HepG2 (cell line): ENCODE data around the gene PIEZO2. TPM values are rescaled to one million over a fixed set of nuclear protein-coding genes. Genes with fewer than 3 reads are reported as not detected.

ENCODE experiments used
- ATAC-seq: fragments of 200-7000 bp; cut with Tn5 transposase; 3 replicates; pipeline ENCODE4 v1.9.1; 2020; ENCODE audit warnings: mild to moderate bottlenecking, moderate library complexity
- BruUV-seq: library from RNA; stranded (reverse); fragments of 400-500 nt; replicated peaks from 2 replicates; lab custom pipeline; 2021; lab: Mats Ljungman, UMichigan
- CTCF ChIA-PET: fragments of 300-600 bp; formaldehyde crosslinking; extraction: SDS; loops from one replicate; lab custom pipeline; 2021; ENCODE audit warnings: low total read pairs, inconsistent platforms, low intra/inter-chr PET ratio; lab: Yijun Ruan, JAX
- POLR2A ChIA-PET: fragments of 350-600 bp; sonication (Branson Sonifier 250); formaldehyde crosslinking; loops from one replicate; lab custom pipeline; 2020; ENCODE audit warnings: antibody characterized with exemption, inconsistent platforms; lab: Yijun Ruan, JAX
- DNase-seq: peaks from one replicate; pipeline ENCODE4 v3.0.0-alpha.2; 2015; ENCODE audit warnings: low spot score
- FAIRE-seq: peaks from 3 replicates; lab custom pipeline; 2011; peaks lifted over from hg19 to GRCh38; lab: Jason Lieb, UNC
- H2AFZ ChIP-seq: one replicate; pipeline ENCODE4 v1.6.1; 2011; ENCODE audit warnings: low read length, inconsistent platforms
- H3K27ac ChIP-seq: fragments of 300-600 bp; 3 replicates; pipeline ENCODE4 v1.8.0; 2011; ENCODE audit warnings: mixed run types, mild to moderate bottlenecking, mixed read lengths, low read length, inconsistent platforms; ENCODE audit not compliant: insufficient read depth; ENCODE audit errors: extremely low read length
- H3K27me3 ChIP-seq, 2 experiments: fragments of 200-600 bp in 1 of 2; 2 replicates in 1 of 2; 3 replicates in 1 of 2; pipeline versions ENCODE4 v1.6.0 to v1.8.0; 2011; ENCODE audit warnings: low read length in 2 of 2, mild to moderate bottlenecking in 2 of 2, moderate library complexity in 2 of 2, inconsistent platforms in 1 of 2; ENCODE audit not compliant: insufficient read depth in 2 of 2, control insufficient read depth in 1 of 2
- H3K36me3 ChIP-seq, 2 experiments: fragments of 200-600 bp in 1 of 2; replicated peaks in 1 of 2; 2 replicates in 1 of 2; 3 replicates in 1 of 2; pipeline versions ENCODE4 v1.5.1 to v1.8.0; 2011; ENCODE audit warnings: low read length in 2 of 2, inconsistent platforms in 1 of 2; ENCODE audit not compliant: insufficient read depth in 2 of 2, control insufficient read depth in 1 of 2
- H3K4me1 ChIP-seq: 2 replicates; pipeline ENCODE4 v1.5.1; 2012; ENCODE audit warnings: low read length, inconsistent platforms; ENCODE audit not compliant: insufficient read depth
- H3K4me2 ChIP-seq: 2 replicates; pipeline ENCODE4 v1.6.0; 2011; ENCODE audit warnings: low read depth, low read length, inconsistent platforms
- H3K4me3 ChIP-seq, 3 experiments: fragments of 200-600 bp in 1 of 3; sonication (generic), shearing (Covaris generic) in 1 of 3; replicated peaks in 1 of 3; 2 replicates each; pipeline ENCODE4 v1.5.1; 2011 to 2016; ENCODE audit warnings: low read length in 3 of 3, inconsistent platforms in 2 of 3, low read depth in 2 of 3, mild to moderate bottlenecking in 2 of 3, control low read depth in 1 of 3, mixed read lengths in 1 of 3; ENCODE audit not compliant: insufficient read depth in 1 of 3
- H3K79me2 ChIP-seq: one replicate; pipeline ENCODE4 v1.6.1; 2011; ENCODE audit warnings: low read length, inconsistent platforms; ENCODE audit not compliant: insufficient read depth
- H3K9ac ChIP-seq: 2 replicates; pipeline ENCODE4 v1.6.0; 2011; ENCODE audit warnings: mild to moderate bottlenecking, low read depth, low read length, inconsistent platforms; ENCODE audit not compliant: insufficient read depth
- H3K9me3 ChIP-seq: 2 replicates; pipeline ENCODE4 v1.5.1; 2012; ENCODE audit warnings: mild to moderate bottlenecking, low read length
- H4K20me1 ChIP-seq: 2 replicates; pipeline ENCODE4 v1.6.0; 2011; ENCODE audit warnings: inconsistent platforms, mild to moderate bottlenecking, low read length, moderate library complexity; ENCODE audit not compliant: insufficient read depth
- KMT2B ChIP-seq: IDR thresholded peaks from 2 replicates; pipeline ENCODE4 v1.6.1; 2016; ENCODE audit warnings: missing genetic modification reagents, missing compliant biosample characterization
- MNT ChIP-seq: fragments of 450-650 bp; IDR thresholded peaks from 2 replicates; pipeline ENCODE4 v1.6.1; 2016
- STAG1 ChIP-seq: sonication (generic); formaldehyde crosslinking; IDR thresholded peaks from 2 replicates; pipeline ENCODE4 v1.4.0; 2020; ENCODE audit warnings: missing genetic modification reagents
- TP53 ChIP-seq: sonication (generic); formaldehyde crosslinking; conservative IDR thresholded peaks from 2 replicates; pipeline ENCODE4 v1.4.0; 2020; ENCODE audit warnings: missing genetic modification reagents
- U2AF1 ChIP-seq: fragments of 200-400 bp; formaldehyde crosslinking; optimal IDR thresholded peaks from 2 replicates; pipeline ENCODE3; 2017; ENCODE audit warnings: mild to moderate bottlenecking, low read depth, low read length
- ZNF460 ChIP-seq: sonication (generic); formaldehyde crosslinking; IDR thresholded peaks from 2 replicates; pipeline ENCODE4 v1.5.1; 2020; ENCODE audit warnings: missing genetic modification reagents, mild to moderate bottlenecking, borderline replicate concordance
- ZNF546 ChIP-seq: sonication (generic); formaldehyde crosslinking; conservative IDR thresholded peaks from 2 replicates; pipeline ENCODE4 v1.8.1; 2023; ENCODE audit warnings: mild to moderate bottlenecking, missing genetic modification reagents
- WGBS: methylation state at CpG from one replicate; pipeline ENCODE4 v1.1.6; 2017; ENCODE audit warnings: low lambda C conversion rate; 5-methylcytosine and 5-hydroxymethylcytosine counted together
- in situ Hi-C: cut with HindIII; loops from 2 replicates; pipeline ENCODE4 v1.10.0; 2017; ENCODE audit warnings: low pct_unique_long_range_greater_than_20kb; ENCODE audit not compliant: extremely low pct_ligation_motif_present
- intact Hi-C: fragments of 100-400 bp; cut with micrococcal nuclease; formaldehyde crosslinking; loops from one replicate; pipeline ENCODE4 v1.10.0; 2022; ENCODE audit not compliant: unreplicated experiment
- polyA plus RNA-seq, 8 experiments: library from polyadenylated mRNA; depleted of rRNA in 3 of 8; stranded (reverse) in 7 of 8; unstranded in 1 of 8; fragments of >200 nt; fragmentation: Illumina TruSeq in 4 of 8; extraction: Trizol in 4 of 8; gene quantifications; 2 replicates each; pipeline versions ENCODE4 v1.2.1 to v1.2.3, GENCODE V29; 2011 to 2016; ENCODE audit warnings: low read depth in 4 of 8, missing spikeins in 1 of 8, mixed read lengths in 1 of 8; ENCODE audit not compliant: insufficient read depth in 1 of 8
- total RNA-seq, 5 experiments: library from RNA; depleted of rRNA; stranded (reverse); fragments of >200 nt; fragmentation: Illumina TruSeq; extraction: Trizol; gene quantifications; 2 replicates each; pipeline ENCODE4 v1.2.3, GENCODE V29; 2016; ENCODE audit warnings: low read depth in 1 of 5
- TF ChIP-seq, protein P1 (sequence below): sonication (generic); formaldehyde crosslinking; IDR thresholded peaks from 2 replicates; pipeline ENCODE4 v1.4.0; 2020; ENCODE audit warnings: mild to moderate bottlenecking, missing genetic modification reagents
- TF ChIP-seq, protein P2 (sequence below), 2 experiments: sonication (generic) in 1 of 2; formaldehyde crosslinking in 1 of 2; IDR thresholded peaks; 2 replicates each; pipeline versions ENCODE4 v1.6.1 to v1.9.0; 2014 to 2022; ENCODE audit warnings: antibody characterized with exemption in 1 of 2, borderline replicate concordance in 1 of 2, inconsistent platforms in 1 of 2, low read depth in 1 of 2, missing genetic modification reagents in 1 of 2

PIEZO2 gene
- total and polyA plus RNA-seq, 2 of the 13 experiments (the other 11 are each of a cell fraction or from before 2014, with no cell fraction given) = 15.2 to 27.2 TPM

DNA sequence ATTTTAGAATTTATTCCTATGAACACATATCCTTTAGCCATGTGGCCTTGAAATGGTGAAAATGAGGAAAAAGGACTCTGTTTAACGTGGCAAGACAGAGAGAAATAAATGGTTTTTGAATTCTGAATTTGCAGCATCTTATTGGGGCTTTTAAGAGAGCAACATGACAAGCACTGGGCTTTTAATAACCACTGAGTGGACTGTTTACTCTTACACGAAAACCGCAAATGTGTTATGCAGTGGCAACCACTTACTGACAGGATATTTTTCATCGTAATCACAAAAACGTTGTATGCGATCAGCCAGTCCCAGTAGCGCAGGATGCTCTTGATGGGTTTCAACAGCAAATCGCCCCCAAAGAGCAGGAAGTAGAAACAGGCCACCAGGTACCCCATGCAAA is 397.0 kb downstream of the PIEZO2 start:
- Histone ChIP-seq H3K79me2 (no peaks in the 10 kb centered on the region), H3K9me3 (no peaks in the 10 kb centered on the region), H3K27me3 (no peaks in the 10 kb centered on the region), H4K20me1 (no peaks in the 10 kb centered on the region), H3K27ac (no peak overlapping the region), H3K9ac (no peak overlapping the region), H3K4me1 (peaks cover 21% of the 10 kb centered on the region), H3K4me2 (no peak overlapping the region), H3K4me3 (no peak overlapping the region), H2AFZ (no peak overlapping the region), H3K36me3 (0 out of 5 replicates have a peak, but pooled peaks cover 0 to 5% of the 10 kb centered on the region in 2 experiments)
- no peak for DNase-seq
- ChIA-PET POLR2A (no interaction called here), CTCF (no interaction called here)
- intact Hi-C loops (no loop called here), in situ Hi-C loops (no loop called here)
- ATAC-seq = no peak
- no peak for FAIRE-seq
- 76% methylated on average over 8 of the region's 8 CpGs for WGBS
- no TSS peak for BruUV-seq
- TF ChIP-seq, protein P1, sequence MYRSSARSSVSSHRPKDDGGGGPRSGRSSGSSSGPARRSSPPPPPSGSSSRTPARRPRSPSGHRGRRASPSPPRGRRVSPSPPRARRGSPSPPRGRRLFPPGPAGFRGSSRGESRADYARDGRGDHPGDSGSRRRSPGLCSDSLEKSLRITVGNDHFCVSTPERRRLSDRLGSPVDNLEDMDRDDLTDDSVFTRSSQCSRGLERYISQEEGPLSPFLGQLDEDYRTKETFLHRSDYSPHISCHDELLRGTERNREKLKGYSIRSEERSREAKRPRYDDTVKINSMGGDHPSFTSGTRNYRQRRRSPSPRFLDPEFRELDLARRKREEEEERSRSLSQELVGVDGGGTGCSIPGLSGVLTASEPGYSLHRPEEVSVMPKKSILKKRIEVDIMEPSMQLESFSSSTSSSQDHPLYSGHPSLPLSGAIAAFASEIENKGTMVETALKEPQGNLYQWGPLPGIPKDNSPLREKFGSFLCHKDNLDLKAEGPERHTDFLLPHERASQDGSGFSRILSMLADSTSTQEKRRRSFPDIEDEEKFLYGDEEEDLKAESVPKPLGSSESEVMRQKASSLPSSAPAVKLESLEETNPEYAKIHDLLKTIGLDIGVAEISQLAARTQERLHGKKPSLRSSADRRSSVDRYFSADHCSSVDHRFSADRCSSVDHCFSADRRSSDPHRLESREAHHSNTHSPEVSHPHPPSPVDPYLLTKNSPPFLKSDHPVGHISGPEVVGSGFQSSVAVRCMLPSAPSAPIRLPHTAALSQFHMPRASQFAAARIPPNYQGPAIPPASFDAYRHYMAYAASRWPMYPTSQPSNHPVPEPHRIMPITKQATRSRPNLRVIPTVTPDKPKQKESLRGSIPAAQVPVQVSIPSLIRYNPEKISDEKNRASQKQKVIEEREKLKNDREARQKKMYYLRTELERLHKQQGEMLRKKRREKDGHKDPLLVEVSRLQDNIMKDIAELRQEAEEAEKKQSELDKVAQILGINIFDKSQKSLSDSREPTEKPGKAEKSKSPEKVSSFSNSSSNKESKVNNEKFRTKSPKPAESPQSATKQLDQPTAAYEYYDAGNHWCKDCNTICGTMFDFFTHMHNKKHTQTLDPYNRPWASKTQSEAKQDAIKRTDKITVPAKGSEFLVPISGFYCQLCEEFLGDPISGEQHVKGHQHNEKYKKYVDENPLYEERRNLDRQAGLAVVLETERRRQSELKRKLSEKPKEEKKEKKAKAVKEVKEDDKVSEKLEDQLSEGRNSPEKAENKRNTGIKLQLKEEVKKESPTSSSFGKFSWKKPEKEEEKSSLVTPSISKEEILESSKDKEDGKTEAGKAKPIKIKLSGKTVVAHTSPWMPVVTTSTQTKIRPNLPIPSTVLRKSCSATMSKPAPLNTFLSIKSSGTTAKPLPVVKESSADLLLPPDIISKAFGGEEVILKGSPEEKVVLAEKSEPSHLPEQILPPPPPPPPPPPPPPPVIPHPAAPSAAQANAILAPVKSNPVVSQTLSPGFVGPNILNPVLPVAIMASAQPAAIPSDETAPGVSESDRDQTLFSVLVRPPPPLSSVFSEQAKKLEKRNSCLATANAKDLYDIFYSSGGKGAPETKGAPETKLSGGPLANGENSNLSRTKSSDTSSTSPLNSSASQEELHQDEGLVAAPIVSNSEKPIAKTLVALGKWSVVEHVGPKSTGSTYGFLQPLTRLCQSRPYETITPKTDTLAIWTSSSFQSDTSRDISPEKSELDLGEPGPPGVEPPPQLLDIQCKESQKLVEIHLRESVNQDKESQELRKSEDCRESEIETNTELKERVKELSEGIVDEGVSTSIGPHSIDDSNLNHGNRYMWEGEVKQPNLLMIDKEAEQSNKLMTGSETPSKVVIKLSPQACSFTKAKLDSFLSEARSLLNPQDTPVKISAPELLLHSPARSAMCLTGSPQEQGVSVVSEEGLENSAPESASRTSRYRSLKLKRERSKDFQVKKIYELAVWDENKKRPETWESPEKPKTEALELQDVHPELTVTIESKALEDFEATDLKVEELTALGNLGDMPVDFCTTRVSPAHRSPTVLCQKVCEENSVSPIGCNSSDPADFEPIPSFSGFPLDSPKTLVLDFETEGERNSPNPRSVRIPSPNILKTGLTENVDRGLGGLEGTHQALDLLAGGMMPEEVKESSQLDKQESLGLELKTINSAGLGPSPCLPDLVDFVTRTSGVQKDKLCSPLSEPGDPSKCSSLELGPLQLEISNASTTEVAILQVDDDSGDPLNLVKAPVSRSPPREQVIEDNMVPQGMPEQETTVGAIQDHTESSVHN (CRISPR knock-in tag) = no peak
- no peak for TF ChIP-seq ZNF460 (CRISPR knock-in tag)
- TF ChIP-seq, protein P2, sequence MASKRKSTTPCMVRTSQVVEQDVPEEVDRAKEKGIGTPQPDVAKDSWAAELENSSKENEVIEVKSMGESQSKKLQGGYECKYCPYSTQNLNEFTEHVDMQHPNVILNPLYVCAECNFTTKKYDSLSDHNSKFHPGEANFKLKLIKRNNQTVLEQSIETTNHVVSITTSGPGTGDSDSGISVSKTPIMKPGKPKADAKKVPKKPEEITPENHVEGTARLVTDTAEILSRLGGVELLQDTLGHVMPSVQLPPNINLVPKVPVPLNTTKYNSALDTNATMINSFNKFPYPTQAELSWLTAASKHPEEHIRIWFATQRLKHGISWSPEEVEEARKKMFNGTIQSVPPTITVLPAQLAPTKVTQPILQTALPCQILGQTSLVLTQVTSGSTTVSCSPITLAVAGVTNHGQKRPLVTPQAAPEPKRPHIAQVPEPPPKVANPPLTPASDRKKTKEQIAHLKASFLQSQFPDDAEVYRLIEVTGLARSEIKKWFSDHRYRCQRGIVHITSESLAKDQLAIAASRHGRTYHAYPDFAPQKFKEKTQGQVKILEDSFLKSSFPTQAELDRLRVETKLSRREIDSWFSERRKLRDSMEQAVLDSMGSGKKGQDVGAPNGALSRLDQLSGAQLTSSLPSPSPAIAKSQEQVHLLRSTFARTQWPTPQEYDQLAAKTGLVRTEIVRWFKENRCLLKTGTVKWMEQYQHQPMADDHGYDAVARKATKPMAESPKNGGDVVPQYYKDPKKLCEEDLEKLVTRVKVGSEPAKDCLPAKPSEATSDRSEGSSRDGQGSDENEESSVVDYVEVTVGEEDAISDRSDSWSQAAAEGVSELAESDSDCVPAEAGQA (IDR thresholded peaks at IDR 0.05; ENCODE audit: low read depth) = no peak
- TF ChIP-seq, protein P2 (CRISPR knock-in tag; IDR thresholded peaks at IDR 0.05; ENCODE audit: borderline replicate concordance) = no peak
- no peak for TF ChIP-seq MNT
- TF ChIP-seq STAG1 (CRISPR knock-in tag) = no peak
- TF ChIP-seq TP53 = no peak
- no peak for TF ChIP-seq U2AF1
- TF ChIP-seq KMT2B (CRISPR knock-in tag) = no peak
- no peak for TF ChIP-seq ZNF546 (CRISPR knock-in tag)
